Right lobe of liver (tissue), 6 donors: Measurements from ENCODE around the gene CES2. TPM values are rescaled to one million over a fixed set of nuclear protein-coding genes. Genes with fewer than 3 reads are reported as not detected.

ENCODE experiments used
- ATAC-seq, 4 donors: fragments of 200-7000 bp; cut with Tn5 transposase; one replicate each; pipeline ENCODE4 v1.9.1; 2020; ENCODE audit warnings: mild to moderate bottlenecking in 4 of 4, moderate library complexity in 4 of 4
- DNase-seq, 3 donors: peaks; one replicate each; pipeline ENCODE4 v3.0.0-alpha.2; 2020
- H3K27ac ChIP-seq, 3 donors: fragments of 200-600 bp; one replicate each; pipeline ENCODE4 v1.8.0; 2022
- H3K27me3 ChIP-seq, 2 donors: fragments of 200-600 bp; one replicate each; pipeline ENCODE4 v1.8.0; 2022
- H3K36me3 ChIP-seq, 4 donors: fragments of 200-600 bp; sonication (generic) in 1 of 4; one replicate each; pipeline versions ENCODE4 v1.5.1 to v1.8.0; 2017 to 2022; ENCODE audit warnings: control low read depth in 1 of 4
- H3K4me1 ChIP-seq, 4 donors: fragments of 200-600 bp; sonication (generic) in 1 of 4; one replicate each; pipeline versions ENCODE4 v1.5.1 to v1.8.0; 2017 to 2022; ENCODE audit warnings: control low read depth in 1 of 4
- H3K4me3 ChIP-seq, 3 donors: fragments of 200-600 bp; one replicate each; pipeline ENCODE4 v1.8.0; 2022
- H3K9me3 ChIP-seq, 4 donors: fragments of 200-600 bp; sonication (generic) in 1 of 4; one replicate each; pipeline versions ENCODE4 v1.5.1 to v1.8.0; 2017 to 2022; ENCODE audit warnings: control low read depth in 1 of 4
- POLR2A ChIP-seq: fragments of 450-650 bp; IDR thresholded peaks from one replicate; pipeline ENCODE4 v1.6.1; 2017; ENCODE audit warnings: antibody characterized with exemption, mild to moderate bottlenecking
- WGBS: methylation state at CpG from one replicate; pipeline ENCODE4 v1.1.6; 2018; ENCODE audit warnings: low coverage, low lambda C conversion rate; ENCODE audit not compliant: insufficient coverage; ENCODE audit errors: missing lambda C conversion rate; 5-methylcytosine and 5-hydroxymethylcytosine counted together
- intact Hi-C, 2 donors: fragments of 100-400 bp; cut with DNase I; formaldehyde crosslinking; loops; one replicate each; pipeline versions ENCODE4 v1.11.2 to v1.14.1; 2022
- total RNA-seq, 6 experiments: library from RNA; depleted of rRNA in 2 of 6; stranded (reverse); fragments of >200 nt in 2 of 6; fragmentation: NEBNext Ultra II Directional in 3 of 6; extraction: Animal tissue kit (Norgen Biotek cat#: 25700) in 3 of 6; gene quantifications; one replicate each; pipeline versions ENCODE4 v1.1.0 to v1.2.4, GENCODE V29; 2016 to 2023
- TF ChIP-seq, protein P1 (sequence below), 4 donors: fragments of 200-600 bp in 3 of 4; fragments of 450-650 bp in 1 of 4; IDR thresholded peaks; one replicate each; pipeline versions ENCODE4 v1.5.1 to v1.8.0; 2016 to 2022; ENCODE audit warnings: antibody characterized with exemption in 4 of 4, mild to moderate bottlenecking in 2 of 4
- donor health status: DM: no; HTN: yes; CAD: no.
- donor health status: DM: no; HTN: no; CAD: no.
- donor health status: DM: no; HTN: no; CAD: no.
- donor health status: DM: no; HTN: yes; CAD: no.
- donor health status: DM: no; HTN: yes; CAD: no.

The CES2 gene
- total RNA-seq, 6 experiments from 2014 or later = 226 to 357 (median 263) TPM

DNA sequence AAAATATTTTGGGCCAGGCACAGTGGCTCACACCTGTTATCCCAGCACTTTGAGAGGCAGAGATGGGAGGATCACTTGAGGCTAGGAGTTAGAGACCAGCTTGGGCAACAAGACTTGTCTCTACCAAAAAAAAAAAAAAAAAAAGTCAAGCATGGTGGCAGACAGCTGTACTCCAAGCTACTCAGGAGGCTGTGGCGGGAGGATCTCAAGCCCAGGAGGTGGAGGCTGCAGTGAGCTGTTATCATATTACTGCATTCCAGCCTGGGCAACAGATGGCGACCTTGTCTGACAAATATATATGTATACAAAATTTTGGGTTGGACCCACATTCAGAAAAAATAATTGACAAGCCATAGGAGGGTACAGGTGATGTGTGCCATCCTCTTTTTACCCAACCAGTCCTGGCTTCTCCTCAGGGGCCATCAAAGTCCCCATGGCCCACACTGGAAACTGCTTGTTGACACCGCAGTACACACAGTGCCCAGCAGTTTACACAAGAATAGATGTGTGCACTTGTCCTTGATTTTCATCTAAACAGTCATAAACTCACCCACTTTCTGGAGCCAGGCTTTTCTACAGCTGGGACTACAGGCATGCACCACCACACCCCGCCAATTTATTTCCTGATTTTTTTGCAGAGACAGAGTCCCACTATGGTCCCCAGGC, 1.7 kb downstream of the CES2 start:
- WGBS = 69% methylated on average over 4 of the region's 4 CpGs
- H3K4me1 ChIP-seq = peaks cover 0 to 43% (median 19%) of the 10 kb centered on the region in 4 donors
- ATAC-seq = peak in 2 of 4 donors; percentile 3 to 14
- H3K9me3 ChIP-seq = no peaks in the 10 kb centered on the region
- intact Hi-C loops = no loop called here
- TF ChIP-seq, protein P1, sequence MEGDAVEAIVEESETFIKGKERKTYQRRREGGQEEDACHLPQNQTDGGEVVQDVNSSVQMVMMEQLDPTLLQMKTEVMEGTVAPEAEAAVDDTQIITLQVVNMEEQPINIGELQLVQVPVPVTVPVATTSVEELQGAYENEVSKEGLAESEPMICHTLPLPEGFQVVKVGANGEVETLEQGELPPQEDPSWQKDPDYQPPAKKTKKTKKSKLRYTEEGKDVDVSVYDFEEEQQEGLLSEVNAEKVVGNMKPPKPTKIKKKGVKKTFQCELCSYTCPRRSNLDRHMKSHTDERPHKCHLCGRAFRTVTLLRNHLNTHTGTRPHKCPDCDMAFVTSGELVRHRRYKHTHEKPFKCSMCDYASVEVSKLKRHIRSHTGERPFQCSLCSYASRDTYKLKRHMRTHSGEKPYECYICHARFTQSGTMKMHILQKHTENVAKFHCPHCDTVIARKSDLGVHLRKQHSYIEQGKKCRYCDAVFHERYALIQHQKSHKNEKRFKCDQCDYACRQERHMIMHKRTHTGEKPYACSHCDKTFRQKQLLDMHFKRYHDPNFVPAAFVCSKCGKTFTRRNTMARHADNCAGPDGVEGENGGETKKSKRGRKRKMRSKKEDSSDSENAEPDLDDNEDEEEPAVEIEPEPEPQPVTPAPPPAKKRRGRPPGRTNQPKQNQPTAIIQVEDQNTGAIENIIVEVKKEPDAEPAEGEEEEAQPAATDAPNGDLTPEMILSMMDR (IDR thresholded peaks at IDR 0.05) = no peak
- TF ChIP-seq POLR2A = no peak
- peak overlapping the region; percentile 95 to 99 (median 96) for H3K27ac ChIP-seq
- H3K36me3 ChIP-seq = peaks cover 9 to 42% (median 25%) of the 10 kb centered on the region in 4 donors
- DNase-seq = no peak
- peak overlapping the region; percentile 94 to 100 (median 98) for H3K4me3 ChIP-seq
- H3K27me3 ChIP-seq = no peaks in the 10 kb centered on the region

DNA sequence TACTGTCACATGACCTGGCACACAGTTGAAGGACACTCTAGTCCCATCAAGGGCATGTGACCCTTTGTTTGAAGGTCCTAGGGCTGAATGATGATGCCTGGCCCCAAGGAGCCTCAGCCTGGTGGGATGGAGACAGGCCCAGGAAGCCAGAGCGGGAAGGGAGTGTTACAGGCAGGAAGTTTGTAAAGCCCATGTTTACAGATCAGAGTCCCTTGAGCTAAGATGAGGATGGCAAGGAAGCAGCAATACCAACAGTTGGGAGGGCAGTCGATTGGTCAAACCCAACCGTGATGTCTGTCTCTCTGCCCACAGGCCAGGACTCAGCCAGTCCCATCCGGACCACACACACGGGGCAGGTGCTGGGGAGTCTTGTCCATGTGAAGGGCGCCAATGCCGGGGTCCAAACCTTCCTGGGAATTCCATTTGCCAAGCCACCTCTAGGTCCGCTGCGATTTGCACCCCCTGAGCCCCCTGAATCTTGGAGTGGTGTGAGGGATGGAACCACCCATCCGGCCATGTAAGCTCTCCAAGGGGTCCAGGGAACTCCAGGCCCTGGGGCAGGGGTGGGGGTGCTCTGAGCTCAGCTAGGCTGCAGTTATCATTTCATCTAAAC, 2.5 kb downstream of the CES2 start:
- Histone ChIP-seq H3K27ac (peak overlapping the region; percentile 95 to 99 (median 96)), H3K27me3 (no peaks in the 10 kb centered on the region), H3K9me3 (no peaks in the 10 kb centered on the region), H3K4me3 (peak overlapping the region in 2 of 3 donors; percentile 98 to 100), H3K4me1 (peaks cover 0 to 39% (median 19%) of the 10 kb centered on the region in 4 donors), H3K36me3 (peaks cover 9 to 50% (median 29%) of the 10 kb centered on the region in 4 donors)
- WGBS = 44% methylated on average over 5 of the region's 10 CpGs
- DNase-seq (peak in 1 of 3 donors; percentile 48), ATAC-seq (peak in 1 of 4 donors; percentile 2)
- intact Hi-C loops = no loop called here
- TF ChIP-seq, protein P1 (IDR thresholded peaks at IDR 0.05) = no peak
- TF ChIP-seq POLR2A = no peak

- intact Hi-C loops = no loop called here
- ATAC-seq = peak in 3 of 4 donors; percentile 16 to 23 (median 21)
- no peaks in the 10 kb centered on the region for H3K27me3 ChIP-seq
- no peak for TF ChIP-seq POLR2A
- TF ChIP-seq, protein P1 (IDR thresholded peaks at IDR 0.05) = no peak
- H3K9me3 ChIP-seq = no peaks in the 10 kb centered on the region
- peaks cover 9 to 58% (median 39%) of the 10 kb centered on the region in 4 donors for H3K36me3 ChIP-seq
- H3K4me3 ChIP-seq = no peak overlapping the region
- peak in 2 of 3 donors; percentile 79 to 84 for DNase-seq
- peaks cover 0 to 31% (median 15%) of the 10 kb centered on the region in 4 donors for H3K4me1 ChIP-seq
- peak overlapping the region in 2 of 3 donors; percentile 26 to 52 for H3K27ac ChIP-seq
Observed at GRCh38 chr16:66939366-66939765, 4.0 kb downstream of the CES2 start.

DNA sequence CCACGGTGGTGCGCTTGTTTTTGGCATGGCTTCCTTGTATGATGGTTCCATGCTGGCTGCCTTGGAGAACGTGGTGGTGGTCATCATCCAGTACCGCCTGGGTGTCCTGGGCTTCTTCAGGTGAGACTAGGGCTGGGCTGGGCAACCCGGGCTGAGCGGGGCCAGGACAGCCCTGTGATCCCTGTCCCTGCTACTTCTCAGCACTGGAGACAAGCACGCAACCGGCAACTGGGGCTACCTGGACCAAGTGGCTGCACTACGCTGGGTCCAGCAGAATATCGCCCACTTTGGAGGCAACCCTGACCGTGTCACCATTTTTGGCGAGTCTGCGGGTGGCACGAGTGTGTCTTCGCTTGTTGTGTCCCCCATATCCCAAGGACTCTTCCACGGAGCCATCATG, 4.9 kb downstream of the CES2 start:
- no peaks in the 10 kb centered on the region for H3K27me3 ChIP-seq
- intact Hi-C loops = loop anchor here in 1 of 2 donors (5.0 kb wide), 1 partner anchor 43 kb away; no protein-coding TSS in a partner anchor
- H3K9me3 ChIP-seq = no peaks in the 10 kb centered on the region
- ATAC-seq (no peak), DNase-seq (peak in 1 of 3 donors; percentile 43)
- no CpG with 5 or more reads among the region's 16 CpGs for WGBS
- TF ChIP-seq, protein P1 (IDR thresholded peaks at IDR 0.05) = no peak
- peaks cover 9 to 58% (median 39%) of the 10 kb centered on the region in 4 donors for H3K36me3 ChIP-seq
- no peak overlapping the region for H3K27ac ChIP-seq
- H3K4me1 ChIP-seq = peaks cover 0 to 31% (median 15%) of the 10 kb centered on the region in 4 donors
- H3K4me3 ChIP-seq = no peak overlapping the region
